Measurements from ENCODE around the gene CTTNBP2NL.
"Not testable (repeated sequence)": the region's sequence is repeated elsewhere in the genome, so short reads cannot be mapped to it uniquely, and the experiment has no call there.

CTTNBP2NL gene

GRCh38 chr1:112466078-112466660, 70.2 kb downstream of the CTTNBP2NL start:
- peak; percentile 98 for DNase-seq

- not testable (repeated sequence) for DNase-seq
These were observed 74.3 kb downstream of the CTTNBP2NL start for GRCh38 chr1:112470324-112470723.

GRCh38 chr1:112470966-112471365, 75.0 kb downstream of the CTTNBP2NL start:
- DNase-seq, result no peak

- DNase-seq, result no peak
These were observed 76.1 kb downstream of the CTTNBP2NL start for GRCh38 chr1:112472142-112472541.

GRCh38 chr1:112477550-112477949, 81.5 kb downstream of the CTTNBP2NL start:
- DNase-seq, result no peak

- no peak for DNase-seq
These were observed 82.3 kb downstream of the CTTNBP2NL start for GRCh38 chr1:112478314-112478713.

GRCh38 chr1:112486063-112486462, 90.0 kb downstream of the CTTNBP2NL start:
- DNase-seq, result not testable (repeated sequence)

- not testable (repeated sequence) for DNase-seq
These were observed 91.7 kb downstream of the CTTNBP2NL start for GRCh38 chr1:112487686-112488085.

- DNase-seq, result no peak
These were observed 92.1 kb downstream of the CTTNBP2NL start for GRCh38 chr1:112488141-112488540.

GRCh38 chr1:112492076-112492475, 96.1 kb downstream of the CTTNBP2NL start:
- peak; percentile 14 for DNase-seq

GRCh38 chr1:112493351-112493750, 97.3 kb downstream of the CTTNBP2NL start:
- no peak for DNase-seq

- no peak for DNase-seq
These were observed 100.3 kb downstream of the CTTNBP2NL start for GRCh38 chr1:112496290-112496689.

- peak; percentile 55 for DNase-seq
These were observed 106.0 kb downstream of the CTTNBP2NL start for GRCh38 chr1:112501810-112502641.

GRCh38 chr1:112502826-112503225, 106.8 kb downstream of the CTTNBP2NL start:
- no peak for DNase-seq

- no peak for DNase-seq
These were observed 108.1 kb downstream of the CTTNBP2NL start for GRCh38 chr1:112504001-112504660.

- DNase-seq, result no peak
These were observed 108.8 kb downstream of the CTTNBP2NL start for GRCh38 chr1:112504661-112505399.

- no peak for DNase-seq
These were observed 109.4 kb downstream of the CTTNBP2NL start for GRCh38 chr1:112505400-112505785.

- no peak for DNase-seq
These were observed 109.9 kb downstream of the CTTNBP2NL start for GRCh38 chr1:112505878-112506277.

- no peak for DNase-seq
These were observed 110.3 kb downstream of the CTTNBP2NL start for GRCh38 chr1:112506306-112506705.

- DNase-seq, result no peak
These were observed 110.7 kb downstream of the CTTNBP2NL start for GRCh38 chr1:112506731-112507130.

GRCh38 chr1:112507336-112507735, 111.3 kb downstream of the CTTNBP2NL start:
- DNase-seq, result no peak

GRCh38 chr1:112507921-112508277, 111.9 kb downstream of the CTTNBP2NL start:
- DNase-seq, result no peak

All from OCI-M1 (cell line).